Colon (tissue), 2 donors: ENCODE results near the gene ACSS3.
"Not testable (repeated sequence)": the region's sequence is repeated elsewhere in the genome, so short reads cannot be mapped to it uniquely, and the experiment has no call there.

Experiments used
- FAIRE-seq: peaks from 2 replicates; lab custom pipeline; 2012; peaks lifted over from hg19 to GRCh38; lab: Jason Lieb, UNC
- donor health status: control.
- donor health status: control.

ACSS3 gene

GRCh38 chr12:81095501-81096232 lies 17.8 kb downstream of the ACSS3 start:
- FAIRE-seq: no peak

- FAIRE-seq: no peak
Measured at GRCh38 chr12:81105687-81106086, 27.8 kb downstream of the ACSS3 start.

- FAIRE-seq: no peak
Measured at GRCh38 chr12:81114226-81114625, 36.3 kb downstream of the ACSS3 start.

- FAIRE-seq: not testable (repeated sequence)
Measured at GRCh38 chr12:81119069-81119468, 41.2 kb downstream of the ACSS3 start.

GRCh38 chr12:81120961-81121360 lies 43.1 kb downstream of the ACSS3 start:
- no peak for FAIRE-seq

GRCh38 chr12:81123611-81124010 lies 45.7 kb downstream of the ACSS3 start:
- no peak for FAIRE-seq

GRCh38 chr12:81125691-81126090 lies 47.8 kb downstream of the ACSS3 start:
- no peak for FAIRE-seq

GRCh38 chr12:81128930-81129554 lies 51.2 kb downstream of the ACSS3 start:
- no peak for FAIRE-seq

- no peak for FAIRE-seq
Measured at GRCh38 chr12:81136519-81136918, 58.6 kb downstream of the ACSS3 start.

GRCh38 chr12:81137801-81138200 lies 59.9 kb downstream of the ACSS3 start:
- no peak for FAIRE-seq

GRCh38 chr12:81141217-81141616 lies 63.3 kb downstream of the ACSS3 start:
- no peak for FAIRE-seq

GRCh38 chr12:81143057-81143456 lies 65.2 kb downstream of the ACSS3 start:
- FAIRE-seq: no peak

- FAIRE-seq: no peak
Measured at GRCh38 chr12:81146228-81147225, 68.6 kb downstream of the ACSS3 start.

GRCh38 chr12:81147292-81147919 lies 69.5 kb downstream of the ACSS3 start:
- no peak for FAIRE-seq

- FAIRE-seq: no peak
Measured at GRCh38 chr12:81150382-81150781, 72.5 kb downstream of the ACSS3 start.

GRCh38 chr12:81159856-81160255 lies 82.0 kb downstream of the ACSS3 start:
- FAIRE-seq: no peak

GRCh38 chr12:81161680-81162079 lies 83.8 kb downstream of the ACSS3 start:
- FAIRE-seq: no peak

- no peak for FAIRE-seq
Measured at GRCh38 chr12:81162391-81163136, 84.7 kb downstream of the ACSS3 start.

GRCh38 chr12:81164827-81165226 lies 86.9 kb downstream of the ACSS3 start:
- FAIRE-seq: no peak

GRCh38 chr12:81166790-81167189 lies 88.9 kb downstream of the ACSS3 start:
- FAIRE-seq: no peak

GRCh38 chr12:81167694-81168093 lies 89.8 kb downstream of the ACSS3 start:
- no peak for FAIRE-seq
